ENCODE data around the gene CAMKV.

Gene CAMKV

DNA sequence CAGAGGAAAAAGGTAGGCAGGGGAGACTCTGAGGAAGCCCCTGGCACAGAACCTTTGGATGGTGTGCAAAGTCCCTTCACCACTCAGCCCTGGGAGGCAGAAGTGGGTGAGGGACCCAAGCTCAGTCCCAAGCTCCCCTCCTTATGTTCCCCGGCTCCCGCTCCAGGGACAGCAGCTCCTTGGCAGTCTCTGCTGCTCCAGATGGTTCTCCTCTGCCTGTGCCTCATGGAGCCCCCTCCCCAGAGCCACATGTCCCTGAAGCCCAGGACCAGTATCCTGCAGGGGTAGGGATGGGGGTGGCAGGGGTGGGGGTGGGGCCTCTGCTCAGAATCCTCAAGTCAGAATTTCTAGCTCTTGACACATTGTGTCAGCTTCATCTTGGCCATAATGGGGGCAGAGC, 8.0 kb upstream of the CAMKV start:
- TF ChIP-seq CTCF (IDR thresholded peaks at IDR 0.05; ENCODE audit: low read depth, low read length) = no peak
- DNase-seq (ENCODE audit: low read depth in 2 of 2) = no peak
- no peak overlapping the region for H3K4me3 ChIP-seq (replicated peaks in 1 of 2; ENCODE audit: low read depth in 2 of 2, low read length in 2 of 2)

DNA sequence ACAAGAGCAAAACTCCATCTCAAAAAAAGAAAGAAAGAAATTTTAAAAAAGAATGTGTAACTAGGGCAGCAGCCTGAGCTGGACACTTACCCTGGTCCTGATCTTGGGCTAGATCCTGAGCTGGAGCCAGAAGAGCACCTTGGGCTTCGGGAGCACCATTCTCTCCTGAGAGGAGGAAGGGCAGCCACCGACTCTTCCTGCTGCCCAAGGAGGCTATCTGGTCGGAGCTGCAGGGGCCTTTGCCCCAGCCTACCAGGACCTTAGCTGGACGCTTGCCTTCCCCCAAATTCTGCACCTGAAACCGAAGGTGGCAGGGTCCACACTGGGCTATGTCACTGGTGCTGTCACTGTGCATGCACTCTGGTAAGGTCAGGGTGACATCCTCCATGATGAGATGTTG, 6.9 kb upstream of the CAMKV start:
- TF ChIP-seq CTCF (IDR thresholded peaks at IDR 0.05; ENCODE audit: low read depth, low read length) = no peak
- DNase-seq (ENCODE audit: low read depth in 2 of 2) = no peak
- no peak overlapping the region for H3K4me3 ChIP-seq (replicated peaks in 1 of 2; ENCODE audit: low read depth in 2 of 2, low read length in 2 of 2)

DNA sequence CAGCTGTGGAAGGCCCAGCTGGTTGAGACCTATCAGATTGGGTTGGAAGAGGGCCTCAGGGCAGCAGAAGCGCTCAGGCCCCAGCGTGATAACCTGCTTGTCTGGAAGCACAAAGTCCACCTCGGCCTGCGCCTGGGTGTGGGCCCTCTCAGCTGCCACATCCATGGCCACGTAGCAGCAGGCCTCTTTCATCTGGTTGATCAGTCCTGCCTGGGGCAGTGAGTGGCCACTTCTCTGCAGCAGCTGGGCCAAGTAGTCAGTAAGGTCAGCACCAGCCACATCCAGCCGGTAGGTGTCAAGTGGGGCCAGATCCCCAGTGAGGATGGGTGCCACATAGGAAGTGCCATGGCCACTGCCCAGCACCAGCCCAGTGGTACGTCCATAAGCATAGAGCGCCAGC, 3.9 kb upstream of the CAMKV start:
- no peak for DNase-seq (ENCODE audit: low read depth in 2 of 2)
- TF ChIP-seq CTCF (IDR thresholded peaks at IDR 0.05; ENCODE audit: low read depth, low read length) = no peak
- no peak overlapping the region for H3K4me3 ChIP-seq (replicated peaks in 1 of 2; ENCODE audit: low read depth in 2 of 2, low read length in 2 of 2)

- DNase-seq (ENCODE audit: low read depth in 2 of 2) = no peak
- TF ChIP-seq CTCF (IDR thresholded peaks at IDR 0.05; ENCODE audit: low read depth, low read length) = no peak
- no peak overlapping the region for H3K4me3 ChIP-seq (replicated peaks in 1 of 2; ENCODE audit: low read depth in 2 of 2, low read length in 2 of 2)
These were observed 3.1 kb upstream of the CAMKV start for GRCh38 chr3:49872801-49873281.

DNA sequence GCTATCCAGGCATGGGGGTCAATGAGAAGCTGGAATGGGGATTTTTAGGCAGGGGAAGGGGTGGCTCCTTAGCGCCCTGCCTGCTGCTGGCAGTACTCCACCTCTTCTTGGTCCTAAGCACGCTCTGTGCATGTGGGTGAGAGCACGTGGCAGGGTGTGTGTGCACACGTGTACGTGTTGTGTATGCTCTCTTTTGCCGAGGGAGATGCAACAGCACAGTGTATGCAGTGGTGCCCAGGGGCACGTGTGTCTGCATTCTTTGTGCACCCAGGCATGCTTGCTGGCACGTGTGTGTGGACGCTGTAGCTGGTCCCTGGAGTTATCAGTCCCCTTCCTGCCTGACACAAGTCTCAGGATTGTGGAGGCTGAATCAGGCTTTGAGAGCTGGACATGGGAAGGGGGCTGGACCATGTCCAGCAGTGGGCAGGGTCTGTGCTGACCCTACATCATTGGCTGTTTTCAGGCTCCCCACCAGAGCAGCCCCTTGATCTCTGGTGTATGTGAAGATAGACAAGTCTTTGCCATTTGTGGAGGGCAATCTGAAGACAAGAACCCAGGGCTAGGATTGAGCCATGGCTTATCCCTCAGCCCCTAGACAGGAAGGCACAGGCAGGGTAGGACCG, 1.9 kb upstream of the CAMKV start:
- no peak for DNase-seq (ENCODE audit: low read depth in 2 of 2)
- H3K4me3 ChIP-seq (replicated peaks in 1 of 2; ENCODE audit: low read depth in 2 of 2, low read length in 2 of 2) = no peak overlapping the region
- no peak for TF ChIP-seq CTCF (IDR thresholded peaks at IDR 0.05; ENCODE audit: low read depth, low read length)

DNA sequence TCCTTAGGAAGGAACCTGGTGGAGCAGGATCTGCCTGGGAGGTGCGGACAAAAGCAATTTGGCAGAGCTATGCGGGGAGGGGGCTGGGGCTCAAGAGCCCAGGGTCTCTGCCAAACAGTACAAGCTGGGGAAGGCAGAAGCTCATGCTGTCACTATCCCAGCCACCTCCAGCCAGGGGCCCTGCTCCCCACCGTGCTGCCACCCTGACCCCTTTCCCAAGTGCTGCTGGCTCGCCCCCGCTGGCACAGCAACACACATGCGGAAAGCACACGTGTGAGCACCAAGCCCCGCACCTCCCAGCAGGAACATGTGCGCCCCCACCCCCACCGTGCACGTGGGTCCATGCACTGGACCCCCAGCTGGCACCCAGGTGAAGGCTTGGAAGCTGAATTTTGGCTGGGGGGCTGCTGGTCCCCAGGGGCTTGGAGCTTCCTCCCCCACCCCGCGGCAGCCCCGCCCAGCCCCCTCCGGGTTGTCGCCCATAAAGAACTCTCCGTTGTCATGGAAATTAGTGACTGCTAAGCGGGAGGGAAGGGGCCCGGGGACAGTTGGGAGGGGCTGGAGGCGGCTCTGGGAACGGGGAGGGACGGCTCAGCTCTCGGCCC, 742 bp downstream of the CAMKV start:
- no peak for DNase-seq (ENCODE audit: low read depth in 2 of 2)
- H3K4me3 ChIP-seq (replicated peaks in 1 of 2; ENCODE audit: low read depth in 2 of 2, low read length in 2 of 2) = no peak overlapping the region

More for the DNA sequence above, 742 bp downstream of the CAMKV start:
- no peak for TF ChIP-seq CTCF (IDR thresholded peaks at IDR 0.05; ENCODE audit: low read depth, low read length)

Data from cardiac fibroblast (primary cell).